Hepatocyte (in vitro differentiated cells): ENCODE data around the gene KIAA1958.

ENCODE experiments used
- CTCF ChIP-seq: fragments of 200-600 bp; sonication (generic); IDR thresholded peaks from 2 replicates; pipeline ENCODE4 v1.5.1; 2016; ENCODE audit warnings: antibody characterized with exemption, mild to moderate bottlenecking; ENCODE audit not compliant: poor library complexity
- EZH2 ChIP-seq: fragments of 200-600 bp; sonication (generic); IDR thresholded peaks from 2 replicates; pipeline ENCODE4 v1.6.1; 2016; ENCODE audit warnings: antibody characterized with exemption, mild to moderate bottlenecking, borderline replicate concordance
- EZH2phosphoT487 ChIP-seq: fragments of 200-600 bp; sonication (generic); IDR thresholded peaks from one replicate; pipeline ENCODE4 v1.6.1; 2018; ENCODE audit warnings: antibody characterized with exemption, mild to moderate bottlenecking, low read depth, moderate library complexity; ENCODE audit not compliant: unreplicated experiment, severe bottlenecking

GRCh38 chr9:112437406-112437805 lies 49.2 kb upstream of the KIAA1958 start:
- no peak for TF ChIP-seq CTCF
- TF ChIP-seq EZH2, result no peak
- no peak for TF ChIP-seq EZH2phosphoT487
